Activated T-helper 1 cell treated with Interleukin-2 at 50 U/mL for 16 hours (primary cell): ENCODE measurements around the gene SLC30A7.
"Not testable (repeated sequence)": the region's sequence is repeated elsewhere in the genome, so short reads cannot be mapped to it uniquely, and the experiment has no call there.

ENCODE experiments used
- DNase-seq: peaks from one replicate; pipeline ENCODE4 v3.0.0-alpha.2; 2020; ENCODE audit warnings: low read depth

SLC30A7 gene

GRCh38 chr1:100889869-100890482, 5.9 kb upstream of the SLC30A7 start:
- DNase-seq = not testable (repeated sequence)

GRCh38 chr1:100891380-100891779, 4.5 kb upstream of the SLC30A7 start:
- no peak for DNase-seq

- DNase-seq = no peak
Observed at GRCh38 chr1:100892554-100892953, 3.3 kb upstream of the SLC30A7 start.

- DNase-seq = no peak
Observed at GRCh38 chr1:100893718-100894117, 2.2 kb upstream of the SLC30A7 start.

- peak; percentile 40 for DNase-seq
Observed at GRCh38 chr1:100894603-100895539, 1.0 kb upstream of the SLC30A7 start, which contains the start of gene EXTL2. Gene EXTL2, minus strand, starts transcription at chr1:100894842. Its CDS starts 6,085 bp downstream, at chr1:100888757.

DNA sequence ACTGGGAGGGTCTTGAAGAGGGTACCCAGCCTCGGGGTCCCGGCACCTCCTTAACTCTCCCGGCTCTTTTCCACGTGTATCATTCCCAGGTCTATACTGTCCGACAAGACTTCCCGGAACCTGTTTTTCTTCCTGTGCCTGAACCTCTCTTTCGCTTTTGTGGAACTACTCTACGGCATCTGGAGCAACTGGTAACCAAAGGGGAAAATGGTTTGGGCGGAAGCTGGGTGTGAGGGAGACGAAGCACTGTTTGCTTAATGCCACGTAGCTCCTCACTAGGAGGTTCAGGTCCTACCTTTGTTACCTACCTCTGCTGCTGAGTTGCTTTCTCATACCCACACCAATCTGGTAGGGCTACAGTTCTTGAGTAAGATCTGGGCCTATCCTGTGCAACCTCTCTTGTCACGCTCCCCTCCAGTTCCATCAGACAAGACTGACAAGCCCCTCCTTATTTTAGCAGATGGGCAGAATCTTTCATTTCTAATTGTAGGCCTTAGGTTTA, 642 bp downstream of the SLC30A7 start:
- peak; percentile 20 for DNase-seq

DNA sequence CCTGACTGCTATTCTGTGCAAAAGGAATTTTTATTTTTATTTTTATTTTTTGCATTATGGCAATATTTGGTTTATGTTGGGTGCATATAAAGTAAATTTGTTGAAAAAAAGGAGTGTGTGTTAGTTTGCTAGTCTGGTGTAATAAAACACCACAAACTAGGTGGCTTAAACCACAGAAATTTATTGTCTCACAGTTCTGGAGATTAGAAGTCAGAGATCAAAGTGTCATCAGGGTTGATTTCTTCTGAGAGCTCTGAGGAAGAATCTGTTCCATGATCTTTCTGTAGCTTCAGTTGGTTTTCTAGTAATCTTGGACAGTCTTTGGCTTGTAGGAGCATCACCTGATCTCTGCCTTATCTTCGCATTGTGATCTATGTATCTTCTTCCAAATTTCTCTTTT, 6.5 kb downstream of the SLC30A7 start:
- DNase-seq = no peak

GRCh38 chr1:100903777-100904176, 7.9 kb downstream of the SLC30A7 start:
- DNase-seq = no peak

GRCh38 chr1:100904528-100904927, 8.6 kb downstream of the SLC30A7 start:
- DNase-seq = no peak

DNA sequence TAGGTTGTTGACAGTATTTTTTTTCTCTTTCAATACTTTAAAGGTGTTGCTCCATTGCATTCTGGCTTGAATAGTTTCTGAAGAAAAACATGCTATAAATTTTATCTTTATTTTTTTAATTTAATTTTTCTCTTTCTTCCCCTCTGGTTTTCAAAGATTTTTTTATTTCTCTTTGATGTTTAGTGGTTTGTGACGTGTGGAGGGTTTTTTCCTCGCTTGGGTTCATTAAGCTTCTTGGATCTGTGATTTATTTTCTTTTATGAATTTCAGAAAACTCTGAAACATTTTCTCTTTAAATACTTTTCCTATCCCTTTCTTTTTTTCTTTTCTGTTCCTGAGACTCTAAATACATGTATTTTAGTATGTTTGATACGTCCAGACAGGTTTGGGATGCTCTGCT, 9.3 kb downstream of the SLC30A7 start:
- DNase-seq = no peak

- no peak for DNase-seq
Observed at GRCh38 chr1:100907887-100908286, 12.0 kb downstream of the SLC30A7 start.

DNA sequence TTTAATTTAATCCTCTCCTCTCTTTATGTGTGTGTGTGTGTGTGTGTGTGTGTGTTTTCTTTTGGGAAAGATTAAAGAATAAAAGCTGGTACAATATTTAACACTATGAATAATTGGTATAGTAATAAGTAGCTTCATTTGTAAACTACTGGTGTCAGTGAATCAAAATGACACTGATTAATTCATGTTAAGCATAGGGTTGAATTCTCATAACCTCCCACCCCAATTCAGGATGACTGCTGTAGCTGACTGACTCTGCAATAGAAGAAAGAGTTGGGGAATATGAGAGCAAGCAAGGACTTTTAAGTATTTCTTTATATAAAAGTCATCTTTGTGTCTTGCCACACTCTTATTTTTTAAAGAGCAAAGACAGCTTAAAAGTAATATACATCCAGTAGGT, 13.1 kb downstream of the SLC30A7 start:
- DNase-seq = no peak

GRCh38 chr1:100912019-100912418, 16.1 kb downstream of the SLC30A7 start:
- DNase-seq = no peak

- DNase-seq = no peak
Observed at GRCh38 chr1:100921110-100921706, 25.3 kb downstream of the SLC30A7 start.

DNA sequence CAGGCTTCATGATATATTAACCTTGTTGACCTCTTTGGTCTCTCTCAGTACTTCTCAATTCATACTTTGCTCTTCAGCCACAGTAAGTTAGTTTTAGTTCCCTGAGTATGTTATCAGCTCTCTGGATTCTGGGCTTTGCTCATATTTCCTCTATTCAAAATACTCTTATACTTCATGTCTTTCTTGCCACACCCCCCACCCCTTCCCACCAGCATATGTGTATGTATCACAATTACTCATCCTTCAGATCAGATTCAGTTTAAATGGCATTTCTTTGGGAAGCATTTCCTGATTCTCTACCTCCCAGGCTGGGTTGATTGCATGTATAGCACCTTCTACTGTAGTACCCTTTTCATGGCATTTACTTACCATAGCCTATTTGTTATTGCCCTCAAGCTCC, 28.3 kb downstream of the SLC30A7 start:
- no peak for DNase-seq

DNA sequence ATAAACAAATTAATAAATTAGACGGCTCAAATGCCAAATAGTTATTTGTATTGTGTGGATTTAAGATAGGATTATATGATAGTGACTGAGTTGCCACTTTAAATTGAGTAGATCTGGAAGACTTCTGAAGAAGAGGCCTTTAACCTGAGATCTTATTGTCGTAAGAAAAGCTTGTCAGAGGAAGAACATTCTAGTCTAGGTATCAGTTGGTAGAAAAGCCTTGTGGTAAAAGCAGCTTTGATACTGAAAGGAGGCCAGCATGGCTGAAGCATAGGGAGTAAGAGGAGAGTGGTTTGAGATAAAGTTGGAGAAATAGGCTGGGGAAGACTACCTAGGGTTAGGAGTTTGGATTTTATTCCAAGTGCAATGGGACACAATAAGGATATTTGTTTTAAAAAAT, 29.1 kb downstream of the SLC30A7 start:
- DNase-seq = no peak

DNA sequence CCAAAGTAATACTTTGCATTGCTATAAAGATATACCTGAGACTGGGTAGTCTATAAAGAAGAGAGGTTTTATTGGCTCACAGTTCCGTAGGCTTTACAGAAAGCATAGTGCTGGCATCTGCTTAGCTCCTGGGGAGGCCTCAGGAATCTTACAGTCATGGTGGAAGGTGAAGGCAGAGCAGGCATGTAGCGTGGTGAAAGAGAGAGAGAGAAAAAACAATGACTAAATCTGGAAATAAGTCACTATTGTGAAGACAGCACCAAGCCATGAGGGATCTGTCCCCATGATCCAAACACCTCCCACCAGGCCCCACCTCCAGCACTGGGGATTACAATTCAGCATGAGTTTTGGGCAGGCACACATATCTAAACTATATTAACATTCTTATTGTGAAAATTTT, 30.4 kb downstream of the SLC30A7 start:
- DNase-seq = no peak

GRCh38 chr1:100927276-100927675, 31.4 kb downstream of the SLC30A7 start:
- DNase-seq = peak; percentile 25

DNA sequence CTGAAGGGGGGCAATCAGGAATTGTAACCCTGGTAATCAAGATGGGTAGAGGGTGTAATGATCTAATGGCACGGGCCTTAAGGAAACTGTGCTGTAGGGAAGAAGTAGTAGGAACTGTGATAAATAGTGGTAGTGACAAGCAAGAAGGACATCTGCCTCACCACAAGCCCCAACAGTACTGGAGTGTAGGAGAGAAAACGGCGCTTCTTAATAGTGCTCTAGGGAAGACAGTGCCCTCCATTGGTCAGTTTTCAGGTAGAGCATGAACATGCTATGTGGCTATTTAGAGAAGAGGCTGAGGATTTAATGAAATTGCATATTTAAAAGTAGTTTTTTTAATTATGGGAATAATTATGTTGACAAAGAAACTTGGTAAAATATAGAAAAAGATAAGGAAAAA, 32.2 kb downstream of the SLC30A7 start:
- DNase-seq = no peak

GRCh38 chr1:100930494-100930893, 34.6 kb downstream of the SLC30A7 start:
- no peak for DNase-seq

GRCh38 chr1:100931716-100932115, 35.8 kb downstream of the SLC30A7 start:
- DNase-seq = no peak

DNA sequence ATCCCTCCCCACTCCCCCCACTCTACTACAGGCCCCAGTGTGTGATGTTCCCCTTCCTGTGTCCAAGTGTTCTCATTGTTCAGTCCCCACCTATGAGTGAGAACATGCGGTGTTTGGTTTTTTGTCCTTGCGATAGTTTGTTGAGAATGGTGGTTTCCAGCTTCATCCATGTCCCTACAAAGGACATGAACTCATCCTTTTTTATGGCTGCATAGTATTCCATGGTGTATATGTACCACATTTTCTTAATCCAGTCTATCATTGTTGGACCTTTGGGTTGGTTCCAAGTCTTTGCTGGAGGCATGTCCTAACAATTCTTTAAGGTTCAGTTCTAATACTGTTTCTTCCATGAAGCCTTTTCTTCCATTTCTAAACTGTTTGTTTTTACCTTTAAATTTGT, 37.7 kb downstream of the SLC30A7 start:
- not testable (repeated sequence) for DNase-seq
